Adrenal gland (tissue), 12 donors: ENCODE results near the gene TOGARAM1. TPM values are rescaled to one million over a fixed set of nuclear protein-coding genes. Genes with fewer than 3 reads are reported as not detected.
"Not testable (repeated sequence)": the region's sequence is repeated elsewhere in the genome, so short reads cannot be mapped to it uniquely, and the experiment has no call there.

Experiments used
- DNase-seq, 7 donors: peaks; one replicate each; pipeline ENCODE4 v3.0.0-alpha.2; 2019 to 2020
- H3K27ac ChIP-seq, 5 donors: fragments of 200-600 bp; sonication (generic) in 4 of 5; 1 replicate in 3 of 5; 2 replicates in 2 of 5; pipeline versions ENCODE4 v1.5.1 to v1.8.0; 2016 to 2020; ENCODE audit warnings: mild to moderate bottlenecking in 1 of 5
- H3K27me3 ChIP-seq: fragments of 200-600 bp; 2 replicates; pipeline ENCODE4 v1.8.0; 2021
- H3K36me3 ChIP-seq, 2 donors: fragments of 200-600 bp; replicated peaks in 1 of 2; 1 replicate in 1 of 2; 2 replicates in 1 of 2; pipeline versions ENCODE4 v1.5.1 to v1.8.0; 2018 to 2022
- H3K4me1 ChIP-seq, 2 donors: fragments of 200-600 bp; replicated peaks in 1 of 2; 1 replicate in 1 of 2; 2 replicates in 1 of 2; pipeline versions ENCODE4 v1.5.1 to v1.8.0; 2018 to 2021
- H3K4me3 ChIP-seq, 4 donors: fragments of 200-600 bp; sonication (generic) in 3 of 4; one replicate each; pipeline ENCODE4 v1.5.1; 2016 to 2018
- H3K9me3 ChIP-seq, 3 donors: fragments of 200-600 bp; sonication (generic) in 1 of 3; replicated peaks in 1 of 3; 1 replicate in 2 of 3; 2 replicates in 1 of 3; pipeline versions ENCODE4 v1.5.1 to v1.8.0; 2016 to 2021
- POLR2A ChIP-seq, 2 donors: fragments of 450-650 bp; IDR thresholded peaks; one replicate each; pipeline ENCODE4 v1.6.1; 2017; ENCODE audit warnings: antibody characterized with exemption in 2 of 2, mild to moderate bottlenecking in 2 of 2, moderate library complexity in 1 of 2
- WGBS, 4 donors: extraction: QIAGEN DNeasy Blood & Tissue Kit in 2 of 4; methylation state at CpG; one replicate each; pipeline versions ENCODE4 v1.1.5 to v1.1.7; 2013 to 2017; 5-methylcytosine and 5-hydroxymethylcytosine counted together
- intact Hi-C, 2 donors: fragments of 100-400 bp; cut with DNase I; formaldehyde crosslinking; loops; one replicate each; pipeline versions ENCODE4 v1.14.1 to v1.15.0; 2022 to 2023
- polyA plus RNA-seq, 3 donors: library from polyadenylated mRNA; stranded (reverse); fragments of 200-250 nt in 2 of 3; fragments of 350-450 nt in 1 of 3; fragmentation: Illumina TruSeq in 1 of 3; extraction: RNeasy Lipid Tissue Mini Kit (QIAGEN cat#74804) in 1 of 3; gene quantifications; one replicate each; pipeline ENCODE4 v1.2.3, GENCODE V29; 2013 to 2014
- total RNA-seq, 9 donors: library from RNA; depleted of rRNA in 4 of 9; stranded (reverse); fragments of >200 nt in 4 of 9; fragments of 120-200 nt in 1 of 9; fragmentation: NEBNext Ultra II Directional in 1 of 9; extraction: Animal tissue kit (Norgen Biotek cat#: 25700) in 1 of 9; gene quantifications; one replicate each; pipeline versions ENCODE4 v1.1.0 to v1.2.4, GENCODE V29; 2013 to 2023
- TF ChIP-seq, protein P1 (sequence below), 6 experiments: fragments of 450-650 bp in 4 of 6; fragments of 200-600 bp in 2 of 6; sonication (generic) in 1 of 6; IDR thresholded peaks; 1 replicate in 5 of 6; 2 replicates in 1 of 6; pipeline versions ENCODE4 v1.5.1 to v1.8.0; 2016 to 2021; ENCODE audit warnings: antibody characterized with exemption in 6 of 6, mild to moderate bottlenecking in 2 of 6, moderate library complexity in 1 of 6
- donor health status: healthy with polysubstance abuse.
- donor health status: Bipolar disorder and iron deficiency.
- donor health status: DM: yes; HTN: yes; CAD: no.
- donor health status: DM: no; HTN: no; CAD: no.
- donor health status: DM: no; HTN: no; CAD: no.
- donor health status: DM: yes; HTN: yes; CAD: no.

TOGARAM1 gene
- total and polyA plus RNA-seq, 12 donors = 4.2 to 42.0 (median 19.1) TPM

GRCh38 chr14:45070215-45070614 lies 108.2 kb downstream of the TOGARAM1 start:
- DNase-seq = no peak
- no peaks in the 10 kb centered on the region for H3K27me3 ChIP-seq
- 96 to 100% (median 99%) methylated on average over 1 of the region's 1 CpG for WGBS, 4 donors
- TF ChIP-seq, protein P1, sequence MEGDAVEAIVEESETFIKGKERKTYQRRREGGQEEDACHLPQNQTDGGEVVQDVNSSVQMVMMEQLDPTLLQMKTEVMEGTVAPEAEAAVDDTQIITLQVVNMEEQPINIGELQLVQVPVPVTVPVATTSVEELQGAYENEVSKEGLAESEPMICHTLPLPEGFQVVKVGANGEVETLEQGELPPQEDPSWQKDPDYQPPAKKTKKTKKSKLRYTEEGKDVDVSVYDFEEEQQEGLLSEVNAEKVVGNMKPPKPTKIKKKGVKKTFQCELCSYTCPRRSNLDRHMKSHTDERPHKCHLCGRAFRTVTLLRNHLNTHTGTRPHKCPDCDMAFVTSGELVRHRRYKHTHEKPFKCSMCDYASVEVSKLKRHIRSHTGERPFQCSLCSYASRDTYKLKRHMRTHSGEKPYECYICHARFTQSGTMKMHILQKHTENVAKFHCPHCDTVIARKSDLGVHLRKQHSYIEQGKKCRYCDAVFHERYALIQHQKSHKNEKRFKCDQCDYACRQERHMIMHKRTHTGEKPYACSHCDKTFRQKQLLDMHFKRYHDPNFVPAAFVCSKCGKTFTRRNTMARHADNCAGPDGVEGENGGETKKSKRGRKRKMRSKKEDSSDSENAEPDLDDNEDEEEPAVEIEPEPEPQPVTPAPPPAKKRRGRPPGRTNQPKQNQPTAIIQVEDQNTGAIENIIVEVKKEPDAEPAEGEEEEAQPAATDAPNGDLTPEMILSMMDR (IDR thresholded peaks at IDR 0.05) = no peak
- TF ChIP-seq POLR2A (IDR thresholded peaks at IDR 0.05) = no peak
- no peaks in the 10 kb centered on the region for H3K9me3 ChIP-seq
- H3K4me1 ChIP-seq = peaks cover 4 to 11% of the 10 kb centered on the region in 2 donors
- intact Hi-C loops = no loop called here
- no peak overlapping the region for H3K4me3 ChIP-seq
- H3K27ac ChIP-seq = no peak overlapping the region
- H3K36me3 ChIP-seq = no peaks in the 10 kb centered on the region

- no peaks in the 10 kb centered on the region for H3K9me3 ChIP-seq
- no peak for DNase-seq
- intact Hi-C loops = no loop called here
- no peaks in the 10 kb centered on the region for H3K36me3 ChIP-seq
- TF ChIP-seq POLR2A (IDR thresholded peaks at IDR 0.05) = no peak
- TF ChIP-seq, protein P1 (IDR thresholded peaks at IDR 0.05) = no peak
- 87 to 95% (median 88%) methylated on average over 4 to 6 of the region's 6 CpGs for WGBS, 4 donors
- H3K27me3 ChIP-seq = no peaks in the 10 kb centered on the region
- no peaks in the 10 kb centered on the region for H3K4me1 ChIP-seq
- H3K27ac ChIP-seq = no peak overlapping the region
- H3K4me3 ChIP-seq = no peak overlapping the region
Measured at GRCh38 chr14:45072126-45072525, 110.1 kb downstream of the TOGARAM1 start.

DNA sequence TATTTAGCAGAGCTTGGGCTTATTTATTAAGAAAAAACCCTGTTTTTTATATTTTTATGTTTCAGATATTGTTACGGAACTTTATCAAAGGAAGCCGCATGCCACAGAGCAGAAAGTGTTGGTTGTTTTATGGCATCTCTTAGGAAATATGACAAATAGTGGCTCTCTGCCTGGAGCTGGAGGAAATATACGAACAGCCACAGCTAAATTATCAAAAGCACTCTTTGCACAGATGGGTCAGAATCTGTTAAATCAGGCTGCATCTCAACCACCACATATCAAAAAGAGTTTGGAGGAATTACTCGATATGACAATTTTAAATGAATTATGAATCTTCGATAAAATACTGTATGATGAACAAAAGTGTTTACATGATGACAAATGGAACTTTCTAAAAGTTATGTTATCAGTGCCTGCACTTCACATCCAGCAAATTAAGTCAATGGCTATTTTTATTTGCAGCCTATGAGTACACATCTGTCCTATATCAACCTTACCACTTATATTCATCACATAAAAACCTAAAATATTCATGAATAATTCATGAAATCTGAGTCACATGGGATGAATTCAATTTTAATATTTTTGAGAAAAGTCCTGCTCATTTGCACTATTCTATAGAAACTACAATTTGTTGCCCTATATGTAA lies 111.4 kb downstream of the TOGARAM1 start:
- TF ChIP-seq, protein P1 (IDR thresholded peaks at IDR 0.05) = no peak
- TF ChIP-seq POLR2A (IDR thresholded peaks at IDR 0.05) = no peak
- DNase-seq = no peak
- Histone ChIP-seq H3K4me3 (no peak overlapping the region), H3K4me1 (no peaks in the 10 kb centered on the region), H3K27ac (no peak overlapping the region), H3K27me3 (no peaks in the 10 kb centered on the region), H3K36me3 (no peaks in the 10 kb centered on the region), H3K9me3 (no peaks in the 10 kb centered on the region)
- 86 to 94% (median 89%) methylated on average over 5 of the region's 5 CpGs for WGBS, 4 donors
- intact Hi-C loops = no loop called here

GRCh38 chr14:45078323-45078722 lies 116.3 kb downstream of the TOGARAM1 start:
- H3K9me3 ChIP-seq = no peaks in the 10 kb centered on the region
- TF ChIP-seq, protein P1 (IDR thresholded peaks at IDR 0.05) = no peak
- no peak for TF ChIP-seq POLR2A (IDR thresholded peaks at IDR 0.05)
- WGBS, 4 donors = 93 to 100% (median 96%) methylated on average over 1 of the region's 1 CpG
- intact Hi-C loops = no loop called here
- DNase-seq = no peak
- H3K4me1 ChIP-seq = peaks cover 0 to 3% of the 10 kb centered on the region in 2 donors
- H3K27ac ChIP-seq = no peak overlapping the region
- no peaks in the 10 kb centered on the region for H3K27me3 ChIP-seq
- no peak overlapping the region for H3K4me3 ChIP-seq
- no peaks in the 10 kb centered on the region for H3K36me3 ChIP-seq

DNA sequence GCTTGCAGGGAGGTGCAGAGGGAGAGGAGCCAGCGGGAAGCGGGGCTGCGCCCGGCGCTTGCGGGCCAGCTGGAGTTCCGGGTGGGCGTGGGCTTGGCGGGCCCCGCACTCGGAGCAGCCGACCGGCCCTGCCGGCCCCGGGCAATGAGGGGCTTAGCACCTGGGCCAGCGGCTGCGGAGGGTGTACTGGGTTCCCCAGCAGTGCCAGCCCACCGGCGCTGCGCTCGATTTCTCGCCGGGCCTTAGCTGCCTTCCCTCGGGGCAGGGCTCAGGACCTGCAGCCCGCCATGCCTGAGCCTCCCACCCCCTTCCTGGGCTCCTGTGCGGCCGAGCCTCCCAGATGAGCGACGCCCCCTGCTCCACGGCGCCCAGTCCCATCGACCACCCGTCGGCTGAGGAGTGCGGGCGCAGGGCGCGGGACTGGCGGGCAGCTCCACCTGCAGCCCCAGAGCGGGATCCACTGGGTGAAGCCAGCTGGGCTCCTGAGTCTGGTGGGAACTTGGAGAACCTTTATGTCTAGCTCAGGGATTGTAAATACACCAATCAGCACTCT lies 118.5 kb downstream of the TOGARAM1 start:
- intact Hi-C loops, H3K9me3 ChIP-seq, H3K27ac ChIP-seq, H3K4me1 ChIP-seq, H3K27me3 ChIP-seq, H3K36me3 ChIP-seq, H3K4me3 ChIP-seq, DNase-seq: not testable (repeated sequence)
- 98 to 100% (median 98%) methylated on average over 5 to 40 of the region's 40 CpGs for WGBS, 4 donors

GRCh38 chr14:45081096-45081495 lies 119.1 kb downstream of the TOGARAM1 start:
- H3K27me3 ChIP-seq, H3K9me3 ChIP-seq, H3K36me3 ChIP-seq, DNase-seq, H3K4me3 ChIP-seq, H3K27ac ChIP-seq, intact Hi-C loops: not testable (repeated sequence)
- peaks cover 9 to 16% of the 10 kb centered on the region in 2 donors for H3K4me1 ChIP-seq
- WGBS, 4 donors = 92 to 96% (median 94%) methylated on average over 3 of the region's 3 CpGs
